CD4-positive, alpha-beta T cell treated with Interleukin-15 for 4 hours (primary cell): ENCODE measurements around the gene ACVR1B.
"Not testable (repeated sequence)": the region's sequence is repeated elsewhere in the genome, so short reads cannot be mapped to it uniquely, and the experiment has no call there.

Experiments
- DNase-seq: peaks from one replicate; pipeline ENCODE4 v3.0.0-alpha.2; 2020; ENCODE audit warnings: low spot score

The ACVR1B gene

GRCh38 chr12:51970904-51971646 lies 19.6 kb downstream of the ACVR1B start:
- peak; percentile 52 for DNase-seq

- no peak for DNase-seq
These were observed 20.4 kb downstream of the ACVR1B start for GRCh38 chr12:51971679-51972421.

- DNase-seq: no peak
These were observed 20.9 kb downstream of the ACVR1B start for GRCh38 chr12:51972422-51972812.

GRCh38 chr12:51972849-51973273 lies 21.4 kb downstream of the ACVR1B start:
- peak; percentile 55 for DNase-seq

- DNase-seq: no peak
These were observed 22.1 kb downstream of the ACVR1B start for GRCh38 chr12:51973560-51973959.

GRCh38 chr12:51974646-51975045 lies 23.1 kb downstream of the ACVR1B start:
- DNase-seq: no peak

GRCh38 chr12:51975196-51975595 lies 23.7 kb downstream of the ACVR1B start:
- DNase-seq: no peak

GRCh38 chr12:51976376-51977160 lies 25.1 kb downstream of the ACVR1B start:
- DNase-seq: no peak

GRCh38 chr12:51977320-51977753 lies 25.8 kb downstream of the ACVR1B start:
- DNase-seq: no peak

GRCh38 chr12:51979306-51979705 lies 27.8 kb downstream of the ACVR1B start:
- not testable (repeated sequence) for DNase-seq

- peak; percentile 74 for DNase-seq
These were observed 28.7 kb downstream of the ACVR1B start for GRCh38 chr12:51980051-51980808.

GRCh38 chr12:51980809-51981127 lies 29.3 kb downstream of the ACVR1B start:
- no peak for DNase-seq

GRCh38 chr12:51984657-51985056 lies 33.2 kb downstream of the ACVR1B start:
- no peak for DNase-seq

- DNase-seq: no peak
These were observed 33.8 kb downstream of the ACVR1B start for GRCh38 chr12:51985154-51985835.

- DNase-seq: no peak
These were observed 35.3 kb downstream of the ACVR1B start for GRCh38 chr12:51986834-51987233.

GRCh38 chr12:51992246-51992645 lies 40.7 kb downstream of the ACVR1B start:
- no peak for DNase-seq

GRCh38 chr12:51994539-51994820 lies 43.0 kb downstream of the ACVR1B start:
- DNase-seq: no peak

GRCh38 chr12:51994959-51995358 lies 43.5 kb downstream of the ACVR1B start:
- DNase-seq: no peak

- DNase-seq: no peak
These were observed 45.6 kb downstream of the ACVR1B start for GRCh38 chr12:51997136-51997535.

GRCh38 chr12:52003016-52003550 lies 51.6 kb downstream of the ACVR1B start:
- no peak for DNase-seq

- no peak for DNase-seq
These were observed 52.1 kb downstream of the ACVR1B start for GRCh38 chr12:52003591-52003990.
